T-helper 17 cell (primary cell): ENCODE measurements around the gene RBMS3. TPM values are rescaled to one million over a fixed set of nuclear protein-coding genes. Genes with fewer than 3 reads are reported as not detected.
"Not testable (repeated sequence)": the region's sequence is repeated elsewhere in the genome, so short reads cannot be mapped to it uniquely, and the experiment has no call there.

Experiments
- ATAC-seq: fragments of 150-1000 bp; cut with Tn5 transposase; 2 replicates; pipeline ENCODE4 v1.10.0; 2021; ENCODE audit warnings: mild to moderate bottlenecking, moderate library complexity
- DNase-seq, 3 donors: peaks; one replicate each; pipeline versions ENCODE4 v3.0.0 to v3.0.0-alpha.2; 2020 to 2021
- H3K9me3 ChIP-seq: one replicate; pipeline ENCODE4 v1.7.0; 2013; ENCODE audit warnings: low read length, mild to moderate bottlenecking; ENCODE audit not compliant: control insufficient read depth, poor library complexity, severe bottlenecking
- H3K27ac Mint-ChIP-seq: one replicate; pipeline ENCODE4 v1.8.0; 2022; ENCODE audit warnings: mild to moderate bottlenecking, moderate library complexity, mixed read lengths
- H3K27me3 Mint-ChIP-seq: one replicate; pipeline ENCODE4 v1.8.0; 2022; ENCODE audit warnings: mixed read lengths
- H3K36me3 Mint-ChIP-seq: one replicate; pipeline ENCODE4 v1.8.0; 2022; ENCODE audit warnings: low read depth, mixed read lengths
- H3K4me1 Mint-ChIP-seq: one replicate; pipeline ENCODE4 v1.8.0; 2022; ENCODE audit warnings: mild to moderate bottlenecking, mixed read lengths
- H3K4me3 Mint-ChIP-seq: one replicate; pipeline ENCODE4 v1.8.0; 2022; ENCODE audit warnings: mild to moderate bottlenecking, moderate library complexity, mixed read lengths
- total RNA-seq, 4 donors: library from RNA in 2 of 4; stranded (reverse) in 2 of 4; gene quantifications; one replicate each; pipeline ENCODE4 v1.2.3 and lab custom pipeline; 2022 to 2026

Gene RBMS3
- total RNA-seq, 2 donors from 2014 or later = 0.37 to 1.7 TPM

DNA sequence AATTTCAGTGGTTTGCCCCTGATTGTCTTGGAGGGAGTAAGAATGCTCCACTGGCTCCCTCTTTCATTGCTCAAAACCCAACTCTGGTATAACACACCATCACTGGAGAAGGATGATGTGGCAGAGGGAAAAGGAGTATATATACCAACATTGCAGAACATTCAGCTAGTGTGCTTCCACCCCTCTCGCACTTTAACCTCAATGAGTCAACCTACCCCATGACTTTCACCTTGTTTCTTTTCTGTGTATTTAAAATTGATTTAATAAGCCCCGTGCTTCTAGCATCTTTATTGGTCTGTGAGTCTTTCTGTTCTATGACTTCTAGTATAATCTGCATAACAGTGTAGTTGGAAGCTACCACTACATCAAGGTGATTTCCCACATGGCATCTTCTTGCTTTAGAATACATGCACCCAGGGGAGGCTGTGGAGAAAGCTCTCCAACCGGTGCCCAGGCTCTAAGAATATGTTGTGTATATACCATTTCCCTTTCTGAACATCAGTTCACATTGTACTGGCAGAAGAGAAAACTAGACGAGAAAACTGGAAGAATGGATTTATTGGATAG, 730.4 kb downstream of the RBMS3 start:
- H3K4me3 Mint-ChIP-seq = no peak overlapping the region
- ATAC-seq (no peak), DNase-seq (no peak)
- no peak overlapping the region for H3K27ac Mint-ChIP-seq
- H3K4me1 Mint-ChIP-seq = no peaks in the 10 kb centered on the region
- H3K9me3 ChIP-seq = peaks cover 2% of the 10 kb centered on the region
- no peaks in the 10 kb centered on the region for H3K36me3 Mint-ChIP-seq
- peaks cover 19% of the 10 kb centered on the region for H3K27me3 Mint-ChIP-seq

DNA sequence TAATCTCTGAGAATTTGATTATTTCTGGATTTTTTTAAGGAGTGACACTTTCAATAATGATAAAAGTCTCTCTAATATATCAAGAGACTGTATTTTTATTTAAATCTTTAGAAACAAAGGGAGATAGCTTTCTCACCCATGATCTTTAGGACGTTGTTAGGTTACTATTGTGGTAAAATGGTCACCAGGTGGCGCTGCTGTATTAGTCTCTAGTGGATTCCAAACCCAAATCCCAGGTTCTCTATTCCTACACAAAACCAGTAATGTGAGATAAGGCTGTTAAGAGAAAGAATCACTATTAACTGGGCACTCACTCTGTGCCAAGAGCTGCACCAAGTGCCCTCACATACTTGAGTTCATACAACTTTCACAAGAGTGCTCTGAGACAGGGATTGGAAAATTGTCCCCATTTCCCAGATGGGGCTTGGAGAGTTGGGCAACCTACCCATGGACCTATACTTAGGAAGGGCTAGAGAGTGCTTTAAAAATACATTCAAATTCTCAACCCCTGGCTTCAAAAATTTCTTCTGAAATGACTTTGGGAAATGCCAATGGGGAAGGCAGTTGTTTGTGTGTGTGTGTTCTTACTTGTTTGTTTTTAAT, 732.2 kb downstream of the RBMS3 start:
- ATAC-seq (no peak), DNase-seq (peak in 2 of 3 donors; percentile 13 to 16)
- H3K4me3 Mint-ChIP-seq = no peak overlapping the region
- no peak overlapping the region for H3K27ac Mint-ChIP-seq
- H3K9me3 ChIP-seq = peaks cover 2% of the 10 kb centered on the region
- H3K4me1 Mint-ChIP-seq = no peaks in the 10 kb centered on the region
- peaks cover 26% of the 10 kb centered on the region for H3K27me3 Mint-ChIP-seq
- no peaks in the 10 kb centered on the region for H3K36me3 Mint-ChIP-seq

DNA sequence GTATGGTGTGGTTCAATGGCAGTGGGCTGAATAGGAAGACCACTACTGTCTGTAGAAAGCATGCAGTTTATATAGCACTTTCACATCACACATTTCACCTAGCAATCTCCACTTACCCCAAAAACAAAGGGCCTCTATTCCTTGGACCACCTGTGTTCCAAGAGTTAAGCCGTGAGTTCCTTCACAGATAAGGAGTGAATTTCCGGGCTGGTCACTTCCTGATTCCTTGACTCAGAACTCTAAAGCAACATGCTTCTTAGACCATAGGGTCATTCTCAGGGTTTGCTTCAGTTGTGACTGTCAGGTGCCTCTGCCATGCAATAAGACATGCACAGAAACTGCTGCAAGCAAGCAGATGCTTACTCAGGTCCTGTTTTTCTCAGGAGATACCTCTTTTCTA, 737.0 kb downstream of the RBMS3 start:
- Mint-ChIP-seq H3K27me3 (peaks cover 37% of the 10 kb centered on the region), H3K36me3 (no peaks in the 10 kb centered on the region), H3K4me3 (no peak overlapping the region), H3K4me1 (no peaks in the 10 kb centered on the region), H3K27ac (no peak overlapping the region)
- no peaks in the 10 kb centered on the region for H3K9me3 ChIP-seq
- no peak for ATAC-seq
- no peak for DNase-seq

DNA sequence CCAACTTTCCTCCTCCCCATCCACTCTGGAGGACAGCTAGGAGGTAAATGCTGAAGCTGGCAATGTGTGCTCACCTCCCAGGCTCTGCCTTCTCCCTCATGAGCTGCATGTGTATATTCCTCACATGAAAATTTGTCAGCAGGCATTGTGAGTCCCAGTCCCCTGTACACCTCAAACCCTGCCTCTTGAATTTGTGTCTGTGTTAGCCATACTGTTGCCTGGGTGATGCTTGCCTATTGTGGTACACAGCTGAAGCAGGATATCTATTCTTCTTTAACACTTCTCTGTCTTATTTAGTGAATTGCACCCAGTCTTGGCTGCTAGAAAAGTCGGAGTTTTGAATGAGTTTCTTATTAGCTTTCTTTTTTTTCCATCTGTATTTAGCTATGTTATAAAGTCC, 739.5 kb downstream of the RBMS3 start:
- Mint-ChIP-seq H3K27ac (no peak overlapping the region), H3K27me3 (peaks cover 50% of the 10 kb centered on the region), H3K4me3 (no peak overlapping the region), H3K4me1 (no peaks in the 10 kb centered on the region), H3K36me3 (peaks cover 2% of the 10 kb centered on the region)
- H3K9me3 ChIP-seq = peaks cover 2% of the 10 kb centered on the region
- DNase-seq (no peak), ATAC-seq (no peak)

DNA sequence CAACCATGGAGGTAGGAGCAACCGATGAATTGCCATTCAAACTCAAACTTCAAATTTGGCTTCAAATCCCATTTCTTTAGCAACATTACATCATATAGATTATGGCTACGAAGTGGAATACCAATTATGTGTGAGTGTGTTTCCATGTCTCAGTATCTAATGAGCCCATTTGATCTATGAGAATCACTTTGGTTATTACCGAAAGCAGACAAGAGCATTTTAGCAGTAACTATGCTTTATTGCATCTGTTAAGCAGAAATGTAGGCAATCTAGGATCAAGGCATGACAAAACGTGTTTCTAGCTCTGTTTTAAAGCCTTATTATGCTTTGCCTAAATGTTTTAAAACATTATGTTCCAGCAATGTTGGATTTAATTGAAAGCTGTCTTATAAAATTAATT, 743.6 kb downstream of the RBMS3 start:
- peaks cover 2% of the 10 kb centered on the region for H3K9me3 ChIP-seq
- DNase-seq = no peak
- Mint-ChIP-seq H3K4me3 (no peak overlapping the region), H3K36me3 (peaks cover 2% of the 10 kb centered on the region), H3K4me1 (no peaks in the 10 kb centered on the region), H3K27me3 (peaks cover 62% of the 10 kb centered on the region), H3K27ac (no peak overlapping the region)
- no peak for ATAC-seq

DNA sequence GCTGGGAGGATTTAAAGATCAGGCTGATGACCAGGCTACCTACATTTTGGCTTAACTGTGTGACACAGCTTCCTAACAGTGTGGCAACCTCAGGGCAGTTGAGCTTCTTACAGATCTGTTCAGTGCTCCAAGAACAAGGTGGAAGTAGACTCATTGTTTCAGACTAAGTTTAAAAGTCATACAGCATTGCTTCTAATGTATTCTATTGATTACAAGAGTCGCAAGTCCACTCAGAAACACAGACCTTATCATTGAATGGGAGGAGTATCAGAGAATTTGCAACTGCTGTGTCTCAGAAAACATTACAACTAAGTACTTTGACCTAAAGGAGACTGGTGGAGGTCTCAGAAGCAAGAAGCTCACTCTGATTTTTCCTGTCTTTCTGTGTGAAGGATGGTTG, 746.0 kb downstream of the RBMS3 start:
- Mint-ChIP-seq H3K4me1 (no peaks in the 10 kb centered on the region), H3K27ac (no peak overlapping the region), H3K36me3 (peaks cover 2% of the 10 kb centered on the region), H3K27me3 (peaks cover 50% of the 10 kb centered on the region), H3K4me3 (no peak overlapping the region)
- peaks cover 2% of the 10 kb centered on the region for H3K9me3 ChIP-seq
- DNase-seq = no peak
- no peak for ATAC-seq

DNA sequence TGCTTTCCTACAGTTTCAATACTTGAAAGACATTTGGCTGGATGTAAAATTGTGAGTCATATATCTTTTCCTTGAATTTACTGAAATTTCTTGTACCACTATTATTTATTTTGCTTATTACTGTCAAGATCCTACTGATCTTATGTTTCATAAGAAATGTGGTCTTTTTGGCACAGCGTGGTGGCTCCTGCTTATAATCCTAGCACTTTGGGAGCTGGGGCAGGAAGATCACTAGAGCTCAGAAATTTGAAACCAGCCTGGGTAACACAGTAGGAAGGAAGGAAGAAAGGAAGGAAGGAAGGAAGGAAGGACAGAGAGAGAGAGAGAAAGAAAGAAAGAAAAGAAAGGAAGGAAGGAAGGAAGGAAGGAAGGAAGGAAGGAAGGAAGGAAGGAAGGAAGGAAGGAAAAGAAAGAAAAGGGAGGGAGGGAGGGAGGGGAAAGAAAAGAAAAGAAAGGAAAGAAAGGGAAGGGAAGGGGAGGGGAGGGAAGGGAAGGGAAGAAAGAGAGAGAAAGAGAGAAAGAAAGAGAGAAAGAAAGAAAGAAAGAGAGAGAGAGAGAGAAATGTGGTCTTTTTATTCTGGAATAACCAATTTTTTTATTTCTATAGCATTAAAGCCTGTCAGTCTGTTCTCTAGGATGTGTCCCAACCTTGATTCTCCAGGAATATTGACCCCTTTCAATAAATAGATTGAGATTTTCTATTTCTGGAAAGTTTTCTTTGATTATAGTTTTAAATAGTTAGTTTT, 753.5 kb downstream of the RBMS3 start:
- ATAC-seq (no peak), DNase-seq (no peak)
- Mint-ChIP-seq H3K27ac (no peak overlapping the region), H3K4me1 (no peaks in the 10 kb centered on the region), H3K4me3 (no peak overlapping the region), H3K27me3 (peaks cover 32% of the 10 kb centered on the region), H3K36me3 (no peaks in the 10 kb centered on the region)
- no peaks in the 10 kb centered on the region for H3K9me3 ChIP-seq

DNA sequence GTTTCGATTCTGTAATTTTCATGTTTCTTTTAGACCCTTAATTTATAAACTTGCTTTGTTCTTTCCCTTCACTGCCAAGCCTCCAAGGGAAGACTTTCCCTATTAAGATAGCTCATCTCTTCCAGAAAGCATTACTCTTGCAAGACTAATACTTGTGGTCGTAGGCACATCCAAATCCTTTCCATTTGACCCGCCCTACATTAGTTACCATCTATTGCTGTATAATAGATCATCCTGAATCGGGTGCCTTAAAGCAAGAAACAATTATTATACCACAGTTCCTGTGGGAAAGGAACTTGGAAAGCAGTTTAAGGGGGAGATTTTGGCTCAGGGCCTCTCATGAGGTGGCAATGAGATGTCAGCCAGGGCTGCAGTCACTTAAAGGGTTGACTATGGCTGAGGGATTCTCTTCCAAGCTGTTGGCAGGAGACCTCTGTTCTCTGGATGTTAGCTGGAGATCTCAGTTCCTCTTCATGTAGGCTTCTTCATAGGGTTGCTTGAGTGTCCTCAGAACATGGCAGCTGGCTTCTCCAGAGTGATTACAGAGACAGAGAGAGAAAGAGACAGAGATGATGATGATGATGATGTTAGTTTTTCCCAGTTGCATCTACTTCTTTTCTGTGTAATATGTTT, 755.2 kb downstream of the RBMS3 start:
- Mint-ChIP-seq H3K4me3 (no peak overlapping the region), H3K36me3 (peaks cover 7% of the 10 kb centered on the region), H3K4me1 (peaks cover 3% of the 10 kb centered on the region), H3K27ac (no peak overlapping the region), H3K27me3 (peaks cover 42% of the 10 kb centered on the region)
- H3K9me3 ChIP-seq = no peaks in the 10 kb centered on the region
- DNase-seq = no peak
- no peak for ATAC-seq

DNA sequence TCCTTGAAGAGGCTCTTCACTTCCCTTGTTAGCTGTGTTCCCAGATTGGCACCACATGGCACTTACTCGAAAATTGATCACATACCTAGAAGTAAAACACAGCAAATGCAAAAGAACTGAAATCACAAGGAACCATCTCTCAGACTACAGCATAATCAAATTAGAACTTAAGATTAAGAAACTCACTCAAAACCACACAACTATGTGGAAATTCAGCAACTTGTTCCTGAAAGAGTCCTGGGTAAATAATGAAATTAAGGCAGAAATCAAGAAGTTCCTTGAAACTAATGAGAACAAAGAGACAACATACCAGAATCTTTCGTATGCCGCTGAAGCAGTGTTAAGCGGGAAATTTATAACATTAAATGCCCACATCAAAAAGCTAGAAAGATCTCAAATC, 759.3 kb downstream of the RBMS3 start:
- Mint-ChIP-seq H3K27ac (no peak overlapping the region), H3K27me3 (peaks cover 59% of the 10 kb centered on the region), H3K4me1 (peaks cover 3% of the 10 kb centered on the region), H3K4me3 (no peak overlapping the region), H3K36me3 (peaks cover 7% of the 10 kb centered on the region)
- H3K9me3 ChIP-seq = no peaks in the 10 kb centered on the region
- ATAC-seq (no peak), DNase-seq (no peak)

DNA sequence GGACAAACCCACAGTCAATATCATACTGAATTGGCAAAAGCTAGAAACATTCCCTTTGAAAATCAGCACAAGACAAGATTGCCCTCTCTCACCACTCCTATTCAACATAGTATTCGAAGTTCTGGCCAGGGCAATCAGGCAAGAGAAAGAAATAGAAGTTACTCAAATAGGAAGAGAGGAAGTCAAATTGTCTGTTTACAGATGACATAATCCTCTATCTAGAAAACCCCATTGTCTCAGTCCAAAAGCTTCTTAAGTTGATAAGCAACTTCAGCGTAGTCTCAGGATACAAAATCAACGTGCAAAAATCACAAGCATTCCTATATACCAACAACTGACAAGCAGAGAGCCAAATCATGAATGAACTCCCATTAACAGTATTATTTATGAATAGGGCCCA, 760.6 kb downstream of the RBMS3 start:
- not testable (repeated sequence) for DNase-seq, H3K27ac Mint-ChIP-seq, ATAC-seq, H3K36me3 Mint-ChIP-seq, H3K4me3 Mint-ChIP-seq, H3K4me1 Mint-ChIP-seq, H3K9me3 ChIP-seq
- peaks cover 51% of the 10 kb centered on the region for H3K27me3 Mint-ChIP-seq

DNA sequence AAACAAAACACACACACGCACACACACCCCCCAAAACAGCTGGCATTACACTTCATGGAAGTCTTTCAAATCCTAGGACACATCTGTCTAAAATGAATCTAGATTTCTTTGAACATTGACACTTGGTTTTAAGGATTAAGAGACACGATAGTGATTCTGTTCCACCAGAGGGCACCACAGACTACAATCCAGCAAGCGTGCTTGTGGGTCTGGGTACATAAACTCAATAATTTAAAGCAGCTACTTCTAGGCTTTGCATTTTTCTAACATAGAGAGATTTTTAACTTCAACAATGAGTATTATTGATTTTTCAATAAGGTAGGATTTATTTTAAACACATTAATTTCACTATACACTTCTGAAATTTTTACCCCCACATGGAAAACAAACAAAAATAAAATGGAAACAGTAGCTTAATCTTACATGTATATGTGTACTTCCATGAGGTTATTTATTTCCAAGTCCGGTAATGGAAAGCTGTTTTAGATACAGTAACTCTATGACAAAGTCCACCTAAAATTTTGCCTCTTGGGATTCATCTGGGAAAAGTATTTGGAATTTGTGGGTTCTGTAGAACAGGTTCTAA, 761.5 kb downstream of the RBMS3 start:
- no peak overlapping the region for H3K4me3 Mint-ChIP-seq
- peaks cover 7% of the 10 kb centered on the region for H3K36me3 Mint-ChIP-seq
- H3K4me1 Mint-ChIP-seq = peaks cover 3% of the 10 kb centered on the region
- no peaks in the 10 kb centered on the region for H3K9me3 ChIP-seq
- DNase-seq (peak in 2 of 3 donors; percentile 10 to 20), ATAC-seq (peak; percentile 54)
- H3K27me3 Mint-ChIP-seq = peaks cover 51% of the 10 kb centered on the region
- H3K27ac Mint-ChIP-seq = no peak overlapping the region

DNA sequence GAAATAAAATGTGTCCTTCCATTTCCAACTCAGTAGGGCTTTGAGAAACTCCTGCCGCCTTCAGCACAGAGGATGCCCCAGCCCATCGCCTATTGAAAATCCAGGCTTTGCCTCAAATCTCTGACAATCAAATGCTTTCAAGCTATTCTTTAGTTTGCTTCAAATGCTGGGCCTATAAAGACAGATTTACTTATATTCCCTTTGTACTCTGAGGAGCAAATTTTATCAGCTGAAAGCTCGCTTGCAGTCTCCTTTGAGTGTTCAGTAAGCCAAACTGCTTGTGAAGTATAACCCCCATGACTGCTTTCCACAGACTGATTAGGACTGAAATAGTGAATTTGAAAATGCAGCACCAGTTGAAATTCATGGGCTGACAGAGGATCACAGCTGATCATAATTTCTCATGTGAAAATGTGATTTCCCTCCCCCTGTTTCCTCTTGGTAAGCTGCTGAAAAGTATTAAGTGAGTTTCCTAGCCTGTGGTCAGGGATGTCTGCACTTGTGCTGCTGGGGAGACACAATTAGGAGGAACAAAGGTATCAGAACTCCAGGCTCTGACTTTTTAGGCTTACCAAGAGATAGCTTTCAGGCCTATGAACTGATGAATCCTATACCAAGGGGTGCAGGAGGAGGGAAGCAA, 762.2 kb downstream of the RBMS3 start:
- Mint-ChIP-seq H3K36me3 (peaks cover 7% of the 10 kb centered on the region), H3K4me3 (no peak overlapping the region), H3K27me3 (peaks cover 58% of the 10 kb centered on the region), H3K4me1 (peaks cover 3% of the 10 kb centered on the region), H3K27ac (no peak overlapping the region)
- ATAC-seq = no peak
- no peaks in the 10 kb centered on the region for H3K9me3 ChIP-seq
- no peak for DNase-seq

DNA sequence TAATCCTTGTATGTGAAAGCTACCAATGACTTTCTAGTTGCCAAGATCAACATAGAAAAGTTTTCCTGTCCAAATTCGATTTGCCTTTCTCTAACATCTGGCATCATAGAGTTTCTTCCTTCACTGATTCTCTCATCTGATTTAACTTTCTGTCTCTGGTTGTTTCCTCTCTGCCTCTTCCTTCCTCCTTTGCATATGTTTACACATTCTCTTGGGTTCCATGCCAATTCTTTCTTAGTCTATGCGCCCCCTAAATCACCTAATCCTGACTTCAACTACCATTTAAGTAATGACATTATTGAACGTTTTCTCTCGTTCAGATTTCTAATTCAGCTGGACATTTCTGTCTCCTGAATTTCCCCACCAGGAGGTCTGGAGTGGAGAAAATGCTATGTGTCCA, 763.6 kb downstream of the RBMS3 start:
- Mint-ChIP-seq H3K36me3 (peaks cover 7% of the 10 kb centered on the region), H3K4me1 (peaks cover 3% of the 10 kb centered on the region), H3K4me3 (no peak overlapping the region), H3K27ac (no peak overlapping the region), H3K27me3 (peaks cover 55% of the 10 kb centered on the region)
- no peaks in the 10 kb centered on the region for H3K9me3 ChIP-seq
- DNase-seq (no peak), ATAC-seq (no peak)
